Measurements from ENCODE around the gene NR2F6.

The NR2F6 gene

GRCh38 chr19:17285415-17286135, 39.9 kb upstream of the NR2F6 start:
- TF ChIP-seq, protein P1, sequence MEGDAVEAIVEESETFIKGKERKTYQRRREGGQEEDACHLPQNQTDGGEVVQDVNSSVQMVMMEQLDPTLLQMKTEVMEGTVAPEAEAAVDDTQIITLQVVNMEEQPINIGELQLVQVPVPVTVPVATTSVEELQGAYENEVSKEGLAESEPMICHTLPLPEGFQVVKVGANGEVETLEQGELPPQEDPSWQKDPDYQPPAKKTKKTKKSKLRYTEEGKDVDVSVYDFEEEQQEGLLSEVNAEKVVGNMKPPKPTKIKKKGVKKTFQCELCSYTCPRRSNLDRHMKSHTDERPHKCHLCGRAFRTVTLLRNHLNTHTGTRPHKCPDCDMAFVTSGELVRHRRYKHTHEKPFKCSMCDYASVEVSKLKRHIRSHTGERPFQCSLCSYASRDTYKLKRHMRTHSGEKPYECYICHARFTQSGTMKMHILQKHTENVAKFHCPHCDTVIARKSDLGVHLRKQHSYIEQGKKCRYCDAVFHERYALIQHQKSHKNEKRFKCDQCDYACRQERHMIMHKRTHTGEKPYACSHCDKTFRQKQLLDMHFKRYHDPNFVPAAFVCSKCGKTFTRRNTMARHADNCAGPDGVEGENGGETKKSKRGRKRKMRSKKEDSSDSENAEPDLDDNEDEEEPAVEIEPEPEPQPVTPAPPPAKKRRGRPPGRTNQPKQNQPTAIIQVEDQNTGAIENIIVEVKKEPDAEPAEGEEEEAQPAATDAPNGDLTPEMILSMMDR (IDR thresholded peaks at IDR 0.05): no peak

- TF ChIP-seq, protein P1 (IDR thresholded peaks at IDR 0.05): no peak
Measured at GRCh38 chr19:17283504-17283996, 37.8 kb upstream of the NR2F6 start.

GRCh38 chr19:17282488-17283125, 36.9 kb upstream of the NR2F6 start:
- TF ChIP-seq, protein P1 (IDR thresholded peaks at IDR 0.05): peak; percentile 89

DNA sequence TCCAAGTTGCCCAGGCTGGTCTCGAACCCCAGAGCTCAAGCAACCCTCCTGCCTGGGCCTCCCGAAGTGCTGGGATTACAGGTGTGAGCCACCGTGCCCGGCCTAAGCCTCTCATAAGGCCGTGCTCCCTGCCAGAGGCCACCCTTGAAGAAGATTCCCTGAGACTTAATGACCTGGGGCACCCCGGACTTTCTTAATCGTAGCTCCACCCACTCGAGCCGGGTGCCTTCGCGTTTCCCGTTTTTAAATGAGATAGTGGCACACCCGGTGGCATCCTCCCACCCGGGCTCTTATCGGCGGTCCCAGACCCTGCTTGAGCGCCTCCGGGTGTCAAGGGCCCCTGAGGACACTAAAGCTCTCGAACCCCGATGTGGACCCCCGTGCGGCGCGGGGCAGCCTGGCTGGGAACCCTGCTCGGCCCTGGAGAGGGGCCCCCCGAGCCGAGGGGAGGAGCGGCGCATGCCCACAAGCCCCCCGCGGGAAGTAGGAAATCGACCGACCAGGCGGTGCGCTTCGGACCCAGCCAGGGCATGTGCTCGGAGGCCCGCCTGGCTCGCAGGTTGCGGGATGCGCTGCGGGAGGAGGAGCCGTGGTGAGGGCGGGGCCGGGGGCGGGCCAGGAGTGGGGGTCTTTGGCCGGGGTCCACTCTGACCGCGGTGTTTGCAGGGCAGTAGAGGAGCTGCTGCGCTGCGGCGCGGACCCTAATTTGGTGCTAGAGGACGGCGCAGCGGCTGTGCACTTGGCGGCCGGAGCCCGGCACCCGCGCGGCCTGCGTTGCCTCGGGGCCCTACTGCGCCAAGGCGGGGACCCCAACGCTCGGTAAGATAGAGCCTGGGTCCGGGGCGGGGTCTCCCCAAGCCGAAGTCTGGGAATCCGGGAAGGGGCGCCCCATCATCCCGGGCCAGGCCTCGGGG, 35.9 kb upstream of the NR2F6 start, which contains the start of gene ANKLE1:
Gene ANKLE1 (plus strand): TSS at position 511 of the 914 bp plus-strand sequence. CDS start 20 bp downstream, at position 531.
- TF ChIP-seq, protein P1 (IDR thresholded peaks at IDR 0.05): no peak

DNA sequence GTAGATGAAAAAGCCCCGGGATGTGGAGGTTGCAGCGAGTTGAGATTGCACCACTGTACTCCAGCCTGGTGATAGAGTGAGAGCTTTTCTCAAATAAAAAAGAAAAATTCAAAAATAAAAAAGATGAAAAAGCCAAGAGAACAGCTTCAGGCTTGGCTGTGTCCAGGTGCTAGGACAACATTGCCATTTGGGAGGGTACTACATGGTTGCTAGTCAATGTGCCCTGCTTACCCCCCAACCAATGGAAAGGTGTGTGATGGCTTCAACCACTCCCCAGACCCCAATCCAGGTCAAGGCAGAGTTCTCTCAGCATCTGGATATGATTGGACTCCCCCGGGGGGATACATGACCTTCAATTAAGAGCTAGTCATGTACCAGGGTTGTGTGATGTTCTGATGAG, 33.7 kb upstream of the NR2F6 start:
- TF ChIP-seq, protein P1 (IDR thresholded peaks at IDR 0.05): no peak

GRCh38 chr19:17275441-17276175, 29.9 kb upstream of the NR2F6 start:
- TF ChIP-seq, protein P1 (IDR thresholded peaks at IDR 0.05): no peak

Data from LNCAP (cell line).